ENCODE data around the gene CCR5AS.
A peak's percentile ranks its signal among the peaks of the same experiment; 100 is the strongest.

CCR5AS gene

DNA sequence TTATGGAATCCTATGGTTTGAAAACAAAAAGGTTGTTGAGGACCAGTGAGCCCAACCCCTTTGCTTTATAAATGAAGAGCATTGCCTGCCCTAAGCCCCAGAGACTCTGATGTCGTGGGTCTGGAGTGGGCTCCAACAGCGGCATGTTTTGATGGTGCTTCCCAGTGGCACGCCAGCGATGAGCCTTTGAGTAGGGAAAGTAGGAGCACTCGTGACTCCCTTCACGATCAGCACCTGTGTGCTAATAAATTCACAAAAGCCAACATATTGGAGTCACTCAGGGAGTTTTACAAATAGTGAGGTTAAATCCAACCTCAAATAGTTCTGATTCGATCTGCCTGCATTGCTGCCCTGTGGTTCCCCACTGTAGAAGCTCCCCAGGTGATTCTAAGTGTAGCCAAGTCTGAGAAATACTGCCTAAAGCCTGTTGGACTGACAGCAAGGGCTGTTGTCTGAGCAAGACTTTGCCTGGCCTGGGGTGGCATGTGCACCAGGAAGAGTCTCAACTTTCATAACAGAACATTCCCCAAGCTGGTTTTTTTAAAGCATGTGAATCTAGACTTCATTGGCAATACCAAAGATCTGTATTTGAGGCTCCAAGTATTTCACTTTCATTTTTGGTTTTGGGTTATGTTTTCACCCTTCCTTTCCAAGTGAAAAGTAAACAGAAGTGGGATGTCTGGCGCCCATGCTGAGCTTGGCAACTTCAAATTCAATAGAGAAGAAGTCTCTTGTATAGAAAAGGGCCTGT, 26.2 kb downstream of the CCR5AS start:
- intact Hi-C loops (cut with DNase I), result no loop called here
- H3K27ac ChIP-seq, result peak overlapping the region; percentile 67 to 75
- no peaks in the 10 kb centered on the region for H3K27me3 ChIP-seq
- ATAC-seq (peak; percentile 19), DNase-seq (peak in 1 of 4 donors; percentile 49)
- H3K9me3 ChIP-seq, result no peaks in the 10 kb centered on the region
- H3K36me3 ChIP-seq, result no peaks in the 10 kb centered on the region
- no peak overlapping the region for H3K4me3 ChIP-seq
- H3K4me1 ChIP-seq, result peaks cover 18 to 54% of the 10 kb centered on the region in 2 donors
- TF ChIP-seq, protein P1, sequence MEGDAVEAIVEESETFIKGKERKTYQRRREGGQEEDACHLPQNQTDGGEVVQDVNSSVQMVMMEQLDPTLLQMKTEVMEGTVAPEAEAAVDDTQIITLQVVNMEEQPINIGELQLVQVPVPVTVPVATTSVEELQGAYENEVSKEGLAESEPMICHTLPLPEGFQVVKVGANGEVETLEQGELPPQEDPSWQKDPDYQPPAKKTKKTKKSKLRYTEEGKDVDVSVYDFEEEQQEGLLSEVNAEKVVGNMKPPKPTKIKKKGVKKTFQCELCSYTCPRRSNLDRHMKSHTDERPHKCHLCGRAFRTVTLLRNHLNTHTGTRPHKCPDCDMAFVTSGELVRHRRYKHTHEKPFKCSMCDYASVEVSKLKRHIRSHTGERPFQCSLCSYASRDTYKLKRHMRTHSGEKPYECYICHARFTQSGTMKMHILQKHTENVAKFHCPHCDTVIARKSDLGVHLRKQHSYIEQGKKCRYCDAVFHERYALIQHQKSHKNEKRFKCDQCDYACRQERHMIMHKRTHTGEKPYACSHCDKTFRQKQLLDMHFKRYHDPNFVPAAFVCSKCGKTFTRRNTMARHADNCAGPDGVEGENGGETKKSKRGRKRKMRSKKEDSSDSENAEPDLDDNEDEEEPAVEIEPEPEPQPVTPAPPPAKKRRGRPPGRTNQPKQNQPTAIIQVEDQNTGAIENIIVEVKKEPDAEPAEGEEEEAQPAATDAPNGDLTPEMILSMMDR (IDR thresholded peaks at IDR 0.05), result no peak

- H3K4me1 ChIP-seq, result peaks cover 18 to 51% of the 10 kb centered on the region in 2 donors
- TF ChIP-seq, protein P1 (IDR thresholded peaks at IDR 0.05), result peak; percentile 68 to 71
- DNase-seq, result peak in 3 of 4 donors; percentile 75 to 93 (median 77)
- H3K27ac ChIP-seq, result no peak overlapping the region
- no peaks in the 10 kb centered on the region for H3K36me3 ChIP-seq
- H3K9me3 ChIP-seq, result no peaks in the 10 kb centered on the region
- no peaks in the 10 kb centered on the region for H3K27me3 ChIP-seq
- H3K4me3 ChIP-seq, result no peak overlapping the region
- intact Hi-C loops (cut with DNase I), result loop anchor here in 1 of 2 donors (10.0 kb wide), 1 partner anchor 294 kb away; no protein-coding TSS in a partner anchor
- ATAC-seq, result peak; percentile 80
Measured at GRCh38 chr3:46378426-46378942, 28.4 kb downstream of the CCR5AS start.

DNA sequence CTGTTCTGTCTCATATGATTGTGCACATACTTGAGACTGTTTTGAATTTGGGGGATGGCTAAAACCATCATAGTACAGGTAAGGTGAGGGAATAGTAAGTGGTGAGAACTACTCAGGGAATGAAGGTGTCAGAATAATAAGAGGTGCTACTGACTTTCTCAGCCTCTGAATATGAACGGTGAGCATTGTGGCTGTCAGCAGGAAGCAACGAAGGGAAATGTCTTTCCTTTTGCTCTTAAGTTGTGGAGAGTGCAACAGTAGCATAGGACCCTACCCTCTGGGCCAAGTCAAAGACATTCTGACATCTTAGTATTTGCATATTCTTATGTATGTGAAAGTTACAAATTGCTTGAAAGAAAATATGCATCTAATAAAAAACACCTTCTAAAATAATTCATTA, 31.1 kb downstream of the CCR5AS start:
- Histone ChIP-seq H3K4me1 (peaks cover 5 to 48% of the 10 kb centered on the region in 2 donors), H3K27ac (no peak overlapping the region), H3K36me3 (no peaks in the 10 kb centered on the region), H3K4me3 (no peak overlapping the region), H3K9me3 (no peaks in the 10 kb centered on the region), H3K27me3 (no peaks in the 10 kb centered on the region)
- TF ChIP-seq, protein P1 (IDR thresholded peaks at IDR 0.05), result no peak
- ATAC-seq (no peak), DNase-seq (no peak)
- intact Hi-C loops (cut with DNase I), result loop anchor here in 1 of 2 donors (10.0 kb wide), 1 partner anchor 291 kb away; no protein-coding TSS in a partner anchor

DNA sequence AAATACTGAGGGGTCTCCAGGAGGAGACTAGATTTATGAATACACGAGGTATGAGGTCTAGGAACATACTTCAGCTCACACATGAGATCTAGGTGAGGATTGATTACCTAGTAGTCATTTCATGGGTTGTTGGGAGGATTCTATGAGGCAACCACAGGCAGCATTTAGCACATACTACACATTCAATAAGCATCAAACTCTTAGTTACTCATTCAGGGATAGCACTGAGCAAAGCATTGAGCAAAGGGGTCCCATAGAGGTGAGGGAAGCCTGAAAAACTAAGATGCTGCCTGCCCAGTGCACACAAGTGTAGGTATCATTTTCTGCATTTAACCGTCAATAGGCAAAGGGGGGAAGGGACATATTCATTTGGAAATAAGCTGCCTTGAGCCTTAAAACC, 31.6 kb downstream of the CCR5AS start:
- H3K27me3 ChIP-seq, result no peaks in the 10 kb centered on the region
- no peaks in the 10 kb centered on the region for H3K36me3 ChIP-seq
- H3K4me1 ChIP-seq, result peaks cover 0 to 47% of the 10 kb centered on the region in 2 donors
- H3K4me3 ChIP-seq, result no peak overlapping the region
- H3K9me3 ChIP-seq, result no peaks in the 10 kb centered on the region
- intact Hi-C loops (cut with DNase I), result loop anchor here in 1 of 2 donors (10.0 kb wide), 1 partner anchor 290 kb away; no protein-coding TSS in a partner anchor
- ATAC-seq (no peak), DNase-seq (no peak)
- no peak overlapping the region for H3K27ac ChIP-seq
- TF ChIP-seq, protein P1 (IDR thresholded peaks at IDR 0.05), result no peak

- no peaks in the 10 kb centered on the region for H3K9me3 ChIP-seq
- no peak overlapping the region for H3K4me3 ChIP-seq
- H3K36me3 ChIP-seq, result no peaks in the 10 kb centered on the region
- H3K27me3 ChIP-seq, result no peaks in the 10 kb centered on the region
- ATAC-seq (no peak), DNase-seq (no peak)
- no peak overlapping the region for H3K27ac ChIP-seq
- TF ChIP-seq, protein P1 (IDR thresholded peaks at IDR 0.05), result no peak
- intact Hi-C loops (cut with DNase I), result loop anchor here in 1 of 2 donors (10.0 kb wide), 1 partner anchor 290 kb away; no protein-coding TSS in a partner anchor
- peaks cover 0 to 45% of the 10 kb centered on the region in 2 donors for H3K4me1 ChIP-seq
Measured at GRCh38 chr3:46374755-46375154, 32.1 kb downstream of the CCR5AS start.

All from left lung (tissue), 4 donors.